HL-60/S4 treated with retinoic acid at 250 ng/mL for 4 days and 3 days (cell line): Measurements from ENCODE around the gene PTPRN2.

Experiments used
- in situ Hi-C: fragments of 300-500 bp; cut with MboI; formaldehyde crosslinking; loops from 2 replicates; pipeline ENCODE4 v1.7.0; 2022; ENCODE audit warnings: low sequenced_read_pairs

The PTPRN2 gene

DNA sequence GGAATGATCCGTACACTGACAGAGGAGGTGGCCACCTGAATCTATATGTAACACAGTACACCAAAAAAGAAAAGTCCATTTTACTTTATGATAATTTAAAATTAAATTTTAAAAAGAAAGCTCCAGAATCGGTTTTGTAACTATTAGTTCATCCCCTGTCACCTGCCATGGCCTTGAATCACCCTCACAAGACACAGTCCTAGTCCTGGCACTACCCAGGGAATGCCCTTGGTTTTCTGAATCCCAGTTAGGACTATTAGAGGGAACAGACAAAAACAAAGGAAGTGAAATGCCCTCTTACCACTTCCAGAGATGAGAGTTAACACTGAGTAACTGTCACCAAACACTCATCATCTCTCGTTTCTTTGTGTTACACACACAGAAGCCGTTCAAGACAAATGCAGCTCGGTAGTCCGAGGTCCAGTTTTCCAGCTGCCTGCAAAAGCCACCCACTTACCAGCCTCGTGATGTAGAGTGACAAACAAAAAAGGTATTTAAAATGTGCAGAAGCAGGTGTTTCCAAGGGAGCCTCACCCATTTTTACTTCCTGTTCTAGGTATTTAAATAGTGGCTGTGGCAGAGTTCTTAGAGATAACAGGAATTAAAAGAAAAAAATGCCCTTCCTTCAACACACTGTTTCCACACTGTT is 6.1 kb downstream of the PTPRN2 start:
- in situ Hi-C loops, result no loop called here

DNA sequence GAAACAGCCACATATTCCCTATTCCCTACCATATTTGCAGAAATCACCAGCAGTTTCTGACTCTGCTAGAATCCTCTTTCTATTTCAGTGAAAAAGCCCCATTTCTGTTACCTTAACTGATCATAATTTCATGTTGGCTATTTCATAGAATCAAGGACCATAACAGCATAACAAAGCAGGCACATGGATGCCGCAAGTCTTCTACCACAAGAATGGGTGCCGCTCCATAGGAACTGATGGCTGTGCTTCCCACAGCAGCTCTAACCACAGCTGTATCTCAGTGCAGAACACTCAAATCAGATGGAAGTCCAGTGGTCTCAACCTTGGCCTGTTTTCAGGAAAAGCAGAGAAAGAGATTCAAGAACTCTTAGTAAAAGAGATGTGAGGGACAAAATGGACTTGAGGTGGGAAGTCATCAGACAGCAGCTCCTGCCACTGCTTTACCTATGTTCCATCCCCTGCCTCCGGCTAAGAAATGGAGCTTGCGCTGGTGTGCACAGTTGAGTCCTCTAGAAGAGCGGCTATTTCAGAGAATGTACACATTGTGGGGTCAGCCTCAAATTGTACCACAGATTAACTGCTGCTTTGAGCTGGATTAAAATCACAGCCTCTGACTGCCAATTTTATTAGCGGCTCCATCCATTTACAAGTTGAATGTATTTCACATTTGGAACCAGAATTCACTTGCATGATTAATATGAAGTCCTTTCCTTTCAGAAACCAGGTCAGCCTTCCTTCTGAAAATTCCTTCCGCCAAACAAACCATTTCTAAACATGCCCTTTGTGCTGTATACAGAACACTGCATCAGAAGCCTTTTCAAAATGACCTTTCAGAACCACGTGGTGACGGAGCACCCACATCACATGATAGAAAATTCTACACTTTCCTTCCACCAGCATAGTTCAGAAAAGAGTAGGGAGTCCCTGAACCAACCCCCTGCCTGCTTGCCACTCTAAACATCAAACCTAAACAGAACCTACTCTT is 7.7 kb downstream of the PTPRN2 start:
- in situ Hi-C loops, result no loop called here

DNA sequence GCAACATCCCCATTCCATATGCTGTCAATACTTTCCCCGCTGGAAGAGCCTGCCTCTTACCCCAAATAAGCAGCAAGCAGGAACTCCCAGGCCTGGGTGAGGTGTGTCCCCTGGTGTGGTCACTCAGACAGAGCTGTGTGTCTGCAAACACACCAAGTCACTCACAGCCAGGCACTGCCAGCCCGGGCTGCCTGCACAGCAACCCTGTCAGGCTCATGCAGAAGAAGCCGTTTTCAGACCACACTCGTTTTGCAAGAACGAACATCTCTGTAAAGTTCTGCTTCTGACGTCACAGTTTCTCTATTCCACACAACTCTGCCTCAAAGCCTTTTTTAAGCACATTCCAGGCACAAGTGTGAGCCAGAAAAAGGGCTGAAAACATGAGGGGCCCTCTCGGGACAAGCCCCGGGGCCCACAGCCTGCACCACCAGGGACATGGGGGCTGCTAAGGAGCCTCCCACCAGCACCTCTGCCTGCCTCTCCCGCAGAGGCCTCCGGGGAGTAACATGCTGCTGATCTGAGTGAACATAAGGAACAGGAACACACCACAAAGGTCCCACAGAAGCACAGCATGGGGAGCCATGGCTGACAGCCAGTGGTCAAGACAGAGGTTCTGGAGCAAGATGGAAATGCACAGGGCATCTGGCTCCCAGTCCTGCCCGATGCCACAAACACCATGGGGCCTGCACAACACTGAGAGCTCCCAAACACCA is 11.4 kb downstream of the PTPRN2 start:
- in situ Hi-C loops, result no loop called here

DNA sequence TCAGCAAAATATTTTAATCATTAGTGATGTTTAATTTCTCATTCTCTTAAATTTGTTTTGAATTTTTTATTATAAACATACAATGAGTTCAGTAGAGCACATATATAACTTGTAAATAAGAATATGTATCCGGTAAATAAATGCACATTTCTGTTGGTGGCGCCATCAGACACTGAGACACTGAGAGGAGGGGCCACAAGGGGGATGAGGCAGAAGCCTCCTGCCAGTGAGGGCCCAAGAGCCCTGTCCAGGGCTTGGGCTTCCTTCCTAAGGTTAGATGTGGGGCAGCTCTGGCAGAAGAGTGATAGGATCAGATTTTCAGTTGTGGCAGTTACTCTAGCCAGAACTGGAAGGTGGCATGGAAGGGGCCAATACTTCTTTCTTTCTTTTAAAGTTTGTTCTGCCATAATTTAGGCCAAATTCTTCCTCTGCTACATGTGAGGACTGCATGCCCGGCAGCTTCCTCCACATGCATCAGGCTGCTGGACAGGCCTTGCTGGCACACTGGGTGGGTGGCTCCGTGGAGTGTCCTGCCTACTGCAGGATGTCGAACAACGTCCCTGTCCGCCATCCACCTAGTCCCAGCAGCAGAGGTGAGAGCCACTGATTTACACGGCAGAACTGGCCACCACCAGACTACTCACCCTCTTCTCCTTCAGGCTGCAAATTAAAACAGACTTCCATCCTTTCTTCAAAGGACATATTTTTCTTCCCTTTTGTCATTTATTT is 13.2 kb downstream of the PTPRN2 start:
- in situ Hi-C loops, result no loop called here

- in situ Hi-C loops, result no loop called here
These were observed 14.3 kb downstream of the PTPRN2 start for GRCh38 chr7:158573310-158573709.

- in situ Hi-C loops, result no loop called here
These were observed 15.4 kb downstream of the PTPRN2 start for GRCh38 chr7:158572000-158572828.

GRCh38 chr7:158570449-158571170 is 17.0 kb downstream of the PTPRN2 start:
- in situ Hi-C loops, result no loop called here

DNA sequence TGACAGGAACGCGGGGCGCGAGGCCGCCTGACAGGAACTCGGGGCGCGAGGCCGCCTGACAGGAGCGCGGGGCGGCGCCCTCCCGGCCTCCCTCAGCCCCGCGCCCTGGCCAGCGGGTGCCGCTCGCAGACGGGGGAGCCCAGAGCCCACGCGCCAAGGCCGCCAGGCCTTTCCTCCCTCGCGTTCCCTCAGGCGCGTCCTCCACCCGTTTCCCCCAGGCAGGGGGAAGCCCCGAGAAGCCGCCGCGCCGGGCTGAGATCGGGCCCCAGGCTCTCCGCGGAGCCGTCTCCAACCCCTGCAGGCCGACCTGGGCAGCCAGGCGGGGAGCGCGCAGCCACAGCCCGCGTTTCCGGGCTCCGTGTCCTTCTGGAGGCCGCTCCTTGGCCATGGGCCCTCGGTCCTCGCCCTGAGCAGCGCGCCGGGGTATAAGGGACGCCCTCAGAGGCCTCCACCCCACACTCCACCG is 17.7 kb downstream of the PTPRN2 start:
- in situ Hi-C loops, result no loop called here

- in situ Hi-C loops, result no loop called here
These were observed 18.4 kb downstream of the PTPRN2 start for GRCh38 chr7:158568974-158569857.

GRCh38 chr7:158567153-158567603 is 20.4 kb downstream of the PTPRN2 start:
- in situ Hi-C loops, result no loop called here

GRCh38 chr7:158564663-158565035 is 23.0 kb downstream of the PTPRN2 start:
- in situ Hi-C loops, result no loop called here

GRCh38 chr7:158563911-158564662 is 23.5 kb downstream of the PTPRN2 start:
- in situ Hi-C loops, result no loop called here

DNA sequence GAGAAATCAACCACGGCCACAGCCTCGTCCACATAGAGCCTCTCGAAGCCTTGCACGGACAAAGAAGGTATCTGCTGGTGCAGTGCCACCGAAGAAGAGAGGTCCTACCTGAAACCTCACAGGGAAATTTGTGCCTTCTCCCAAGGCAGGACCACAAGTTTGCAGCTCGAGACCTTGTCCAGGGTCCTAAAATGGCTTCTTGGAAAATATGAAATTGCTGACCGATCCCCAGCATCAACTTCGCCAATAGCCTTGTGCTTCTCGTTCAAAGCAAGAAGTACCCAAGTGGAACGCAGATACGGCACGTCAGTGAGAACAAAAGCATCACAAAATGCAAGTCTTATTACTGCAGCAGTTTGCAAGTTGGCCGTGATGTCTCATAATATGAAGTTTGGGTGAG is 24.6 kb downstream of the PTPRN2 start:
- in situ Hi-C loops, result no loop called here

DNA sequence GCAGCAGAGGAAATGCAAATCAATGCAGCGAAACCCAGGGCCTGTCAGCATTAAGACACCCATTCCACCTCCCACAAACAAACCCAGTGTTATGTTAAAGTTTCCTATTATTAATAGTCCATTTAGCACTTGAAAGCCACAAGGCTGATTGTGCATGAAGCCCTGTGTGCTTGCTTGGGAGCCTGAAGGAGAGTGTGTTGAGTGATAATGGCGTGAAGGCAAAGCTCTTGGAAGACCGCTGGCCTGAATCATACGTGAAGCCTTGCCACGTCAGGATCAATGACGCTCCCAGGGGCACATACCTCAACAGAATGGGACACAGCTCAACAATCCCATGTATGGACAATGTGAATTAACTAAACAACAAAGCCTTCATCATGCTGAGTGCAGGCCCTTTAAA is 25.1 kb downstream of the PTPRN2 start:
- in situ Hi-C loops, result no loop called here

- in situ Hi-C loops, result no loop called here
These were observed 26.0 kb downstream of the PTPRN2 start for GRCh38 chr7:158561659-158562058.

GRCh38 chr7:158560386-158560785 is 27.2 kb downstream of the PTPRN2 start:
- in situ Hi-C loops, result no loop called here

DNA sequence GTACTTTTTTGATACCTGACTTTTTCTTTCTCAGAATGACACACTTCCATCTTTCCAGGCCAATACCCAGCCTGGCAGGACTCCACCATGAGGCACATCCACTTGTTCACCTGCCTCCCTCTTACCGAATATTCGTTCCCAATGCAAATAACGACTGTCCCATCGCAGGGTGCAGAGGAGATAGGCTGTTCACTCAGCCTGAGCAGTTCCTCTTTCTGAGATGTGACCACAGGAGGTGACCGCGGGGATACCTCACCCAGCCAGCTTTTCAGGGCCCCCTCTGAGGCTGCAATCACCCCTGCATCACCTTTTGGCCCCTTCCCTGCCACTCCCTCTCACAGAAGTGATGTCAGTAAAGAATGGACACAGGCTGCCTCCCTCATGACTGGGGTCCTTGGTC is 28.3 kb downstream of the PTPRN2 start:
- in situ Hi-C loops, result no loop called here
